WI38 (cell line): Measurements from ENCODE around the gene CCDC191.

Source experiments
- H3K4me3 ChIP-seq: 2 replicates; pipeline ENCODE4 v1.5.1; 2011; ENCODE audit warnings: low read depth, mild to moderate bottlenecking, control low read depth, low read length
- CTCF ChIP-seq: IDR thresholded peaks from 2 replicates; pipeline ENCODE4 v1.5.1; 2012; ENCODE audit warnings: low read depth, mild to moderate bottlenecking, control low read depth, low read length

CCDC191 gene

GRCh38 chr3:114011059-114011797, 45.1 kb downstream of the CCDC191 start:
- no peak for TF ChIP-seq CTCF
- no peak overlapping the region for H3K4me3 ChIP-seq

GRCh38 chr3:114005481-114005880, 50.8 kb downstream of the CCDC191 start:
- TF ChIP-seq CTCF = no peak
- no peak overlapping the region for H3K4me3 ChIP-seq

- H3K4me3 ChIP-seq = no peak overlapping the region
- TF ChIP-seq CTCF = no peak
These were observed 70.8 kb downstream of the CCDC191 start for GRCh38 chr3:113985541-113985940.

GRCh38 chr3:113983544-113983943, 72.8 kb downstream of the CCDC191 start:
- TF ChIP-seq CTCF = no peak
- no peak overlapping the region for H3K4me3 ChIP-seq

GRCh38 chr3:113981803-113982202, 74.5 kb downstream of the CCDC191 start:
- H3K4me3 ChIP-seq = no peak overlapping the region
- TF ChIP-seq CTCF = no peak

- no peak for TF ChIP-seq CTCF
- no peak overlapping the region for H3K4me3 ChIP-seq
These were observed 76.4 kb downstream of the CCDC191 start for GRCh38 chr3:113979916-113980315.

- no peak for TF ChIP-seq CTCF
These were observed 78.5 kb downstream of the CCDC191 start for GRCh38 chr3:113977822-113978221.

More at GRCh38 chr3:113977822-113978221, 78.5 kb downstream of the CCDC191 start:
- no peak overlapping the region for H3K4me3 ChIP-seq
